SW 1271 (cell line): ENCODE measurements around the gene SLC2A9.
"Not testable (repeated sequence)": the region's sequence is repeated elsewhere in the genome, so short reads cannot be mapped to it uniquely, and the experiment has no call there.

Experiments
- DNase-seq, 2 experiments: peaks; one replicate each; lab custom pipeline; 2025; lab: John Stamatoyannopoulos, UW

The SLC2A9 gene

GRCh38 chr4:9997886-9998285 lies 23.4 kb downstream of the SLC2A9 start:
- no peak for DNase-seq

GRCh38 chr4:9996319-9997110 lies 24.8 kb downstream of the SLC2A9 start:
- no peak for DNase-seq

- DNase-seq, result no peak
These were observed 26.9 kb downstream of the SLC2A9 start for GRCh38 chr4:9994246-9994847.

- DNase-seq, result no peak
These were observed 31.2 kb downstream of the SLC2A9 start for GRCh38 chr4:9989918-9990635.

GRCh38 chr4:9988933-9989332 lies 32.4 kb downstream of the SLC2A9 start:
- DNase-seq, result no peak

- no peak for DNase-seq
These were observed 32.9 kb downstream of the SLC2A9 start for GRCh38 chr4:9988363-9988749.

GRCh38 chr4:9987749-9988362 lies 33.4 kb downstream of the SLC2A9 start:
- no peak for DNase-seq

GRCh38 chr4:9984621-9985020 lies 36.7 kb downstream of the SLC2A9 start:
- no peak for DNase-seq

GRCh38 chr4:9983211-9983610 lies 38.1 kb downstream of the SLC2A9 start:
- DNase-seq, result no peak

GRCh38 chr4:9981899-9982298 lies 39.4 kb downstream of the SLC2A9 start:
- not testable (repeated sequence) for DNase-seq

- DNase-seq, result no peak
These were observed 40.4 kb downstream of the SLC2A9 start for GRCh38 chr4:9980898-9981297.

GRCh38 chr4:9979101-9979701 lies 42.1 kb downstream of the SLC2A9 start:
- DNase-seq, result no peak

- no peak for DNase-seq
These were observed 43.7 kb downstream of the SLC2A9 start for GRCh38 chr4:9977518-9978031.

GRCh38 chr4:9976781-9977180 lies 44.5 kb downstream of the SLC2A9 start:
- no peak for DNase-seq

- no peak for DNase-seq
These were observed 45.0 kb downstream of the SLC2A9 start for GRCh38 chr4:9976293-9976692.

- no peak for DNase-seq
These were observed 49.6 kb downstream of the SLC2A9 start for GRCh38 chr4:9971711-9972110.

- no peak for DNase-seq
These were observed 50.8 kb downstream of the SLC2A9 start for GRCh38 chr4:9970399-9971011.

GRCh38 chr4:9969526-9970398 lies 51.5 kb downstream of the SLC2A9 start:
- DNase-seq, result no peak

GRCh38 chr4:9968472-9968871 lies 52.8 kb downstream of the SLC2A9 start:
- DNase-seq, result no peak

GRCh38 chr4:9964879-9965278 lies 56.4 kb downstream of the SLC2A9 start:
- DNase-seq, result no peak

- no peak for DNase-seq
These were observed 58.0 kb downstream of the SLC2A9 start for GRCh38 chr4:9963328-9963727.
